HG03378 (cell line): Measurements from ENCODE around the gene GIT2.
"Not testable (repeated sequence)": the region's sequence is repeated elsewhere in the genome, so short reads cannot be mapped to it uniquely, and the experiment has no call there.

Experiments
- ATAC-seq: cut with Tn5 transposase; IDR thresholded peaks from one replicate; pipeline ENCODE4 v1.9.1; 2021; ENCODE audit warnings: mild to moderate bottlenecking, moderate library complexity; ENCODE audit not compliant: unreplicated experiment

The GIT2 gene

DNA sequence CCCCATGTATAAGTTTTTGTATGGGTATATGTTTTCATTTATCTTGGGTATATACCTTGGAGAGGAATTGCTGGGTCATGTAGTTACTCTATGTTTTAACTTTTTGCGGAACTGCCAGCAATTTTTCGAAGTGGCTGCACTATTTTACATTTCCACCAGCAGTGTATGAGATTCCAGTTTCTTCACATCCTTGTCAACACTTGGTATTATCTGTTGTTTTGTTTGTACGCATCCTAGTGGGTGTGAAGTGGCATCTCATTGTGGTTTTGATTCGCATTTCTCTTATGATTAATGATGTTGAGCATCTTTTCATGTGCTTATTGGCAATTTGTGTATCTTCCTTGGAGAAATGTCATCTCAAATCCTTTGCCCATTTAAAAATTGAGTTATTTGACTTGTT, 9.9 kb upstream of the GIT2 start:
- ATAC-seq: no peak

DNA sequence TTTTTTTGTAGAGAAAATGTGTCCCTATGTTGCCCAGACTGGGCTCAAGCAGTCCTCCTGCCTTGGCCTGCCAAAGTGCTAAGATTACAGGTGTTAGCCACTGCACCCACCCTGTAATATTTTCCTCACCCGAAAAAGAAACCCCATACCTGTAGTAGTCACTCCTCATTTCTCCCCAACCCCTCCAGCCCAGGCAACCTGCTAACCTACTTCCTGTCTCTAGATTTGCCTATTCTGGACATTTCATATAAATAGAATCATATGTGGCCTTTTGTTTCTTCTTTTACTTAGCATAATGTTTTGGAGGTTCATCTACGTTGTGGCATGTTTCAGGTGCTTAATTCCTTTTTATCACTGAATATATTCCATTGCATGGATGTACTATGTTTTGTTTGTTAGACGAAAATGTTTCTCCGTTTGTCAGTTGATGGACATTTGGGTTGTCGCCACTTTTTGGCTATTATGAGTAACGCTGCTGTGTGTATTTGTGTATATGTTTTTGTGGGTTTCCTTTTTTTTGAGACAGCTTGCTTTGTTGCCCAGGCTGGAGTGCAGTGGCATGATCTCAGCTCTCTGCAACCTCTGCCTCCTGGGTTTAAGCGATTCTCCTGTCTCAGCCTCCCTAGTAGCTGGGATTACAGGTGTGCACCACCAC, 9.3 kb upstream of the GIT2 start:
- peak; percentile 46 for ATAC-seq

DNA sequence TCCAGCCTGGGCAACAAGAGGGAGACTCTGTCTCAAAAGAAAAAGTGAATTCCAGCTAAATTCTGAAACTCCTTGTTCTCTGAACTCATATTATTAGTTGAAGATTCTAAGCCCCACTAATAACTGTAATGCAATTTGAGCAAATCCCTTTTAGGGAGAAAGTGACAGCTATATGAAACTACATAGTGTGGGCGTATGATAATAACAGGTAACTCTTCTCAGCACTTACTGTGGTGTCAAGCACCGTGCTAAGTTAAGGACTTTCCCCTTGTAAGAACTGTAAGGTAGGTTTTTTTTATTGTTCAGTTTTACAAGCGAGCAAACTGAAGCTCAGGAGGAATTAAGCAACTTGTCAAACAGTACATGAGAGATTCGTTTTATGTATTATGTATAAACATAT, 8.4 kb upstream of the GIT2 start:
- ATAC-seq: peak; percentile 57

DNA sequence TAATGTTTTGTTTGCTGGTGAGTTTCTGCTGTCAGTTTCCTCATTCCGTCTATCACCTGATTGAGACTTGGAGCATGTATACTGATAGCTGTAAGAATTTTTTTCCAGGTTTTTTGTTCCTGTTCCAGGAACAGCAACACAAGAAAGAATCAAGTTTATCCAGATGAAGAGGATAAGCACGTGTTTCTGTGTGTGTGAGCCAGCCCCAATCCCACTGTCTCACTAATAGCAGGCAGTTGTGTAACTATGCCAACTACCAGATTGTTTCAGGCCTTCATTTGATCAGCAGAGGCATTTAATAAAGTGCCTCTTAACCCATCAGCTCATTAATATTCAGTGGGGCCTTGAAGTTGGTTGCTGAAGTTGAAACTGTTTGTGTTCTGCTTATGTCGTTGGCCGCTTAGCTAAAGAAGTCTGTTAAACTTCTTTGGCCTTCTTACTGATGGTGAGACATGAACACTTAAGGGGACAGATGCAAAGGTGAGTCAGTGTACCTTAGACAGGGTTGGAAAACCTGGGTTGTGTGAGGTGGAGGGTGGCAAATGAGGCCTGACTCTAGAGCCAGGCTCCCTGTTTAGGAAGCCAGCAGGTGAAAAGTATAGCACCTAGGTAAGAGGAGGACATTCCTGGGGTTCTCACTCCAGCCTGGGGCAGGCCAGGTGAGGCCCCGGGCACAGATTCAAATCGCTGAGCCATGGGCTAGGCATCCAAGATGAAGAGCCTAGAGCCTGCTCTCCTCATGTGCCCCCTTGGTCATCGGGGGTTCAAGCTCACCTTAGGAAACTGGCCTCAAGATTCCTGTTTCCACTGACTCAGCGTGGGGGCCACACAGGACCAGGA, 6.7 kb upstream of the GIT2 start:
- ATAC-seq: no peak

DNA sequence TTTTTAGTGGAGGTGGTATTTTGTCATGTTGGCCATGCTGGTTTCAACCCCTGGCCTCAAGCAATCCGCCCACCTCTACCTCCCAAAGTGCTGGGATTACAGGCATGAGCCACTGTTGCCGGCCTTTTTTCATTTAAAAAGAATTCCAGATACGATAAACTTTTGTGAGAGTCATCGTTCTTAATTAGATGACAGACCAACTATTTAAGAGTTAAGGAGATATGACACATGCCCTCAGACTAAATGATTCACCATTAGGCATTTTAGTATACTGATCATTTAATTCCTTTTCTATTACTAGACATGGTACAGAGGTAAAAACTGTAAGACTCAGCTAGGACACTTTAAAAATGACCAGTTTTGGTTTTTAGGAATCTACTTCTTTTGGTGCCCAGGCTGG, 5.4 kb upstream of the GIT2 start:
- no peak for ATAC-seq

DNA sequence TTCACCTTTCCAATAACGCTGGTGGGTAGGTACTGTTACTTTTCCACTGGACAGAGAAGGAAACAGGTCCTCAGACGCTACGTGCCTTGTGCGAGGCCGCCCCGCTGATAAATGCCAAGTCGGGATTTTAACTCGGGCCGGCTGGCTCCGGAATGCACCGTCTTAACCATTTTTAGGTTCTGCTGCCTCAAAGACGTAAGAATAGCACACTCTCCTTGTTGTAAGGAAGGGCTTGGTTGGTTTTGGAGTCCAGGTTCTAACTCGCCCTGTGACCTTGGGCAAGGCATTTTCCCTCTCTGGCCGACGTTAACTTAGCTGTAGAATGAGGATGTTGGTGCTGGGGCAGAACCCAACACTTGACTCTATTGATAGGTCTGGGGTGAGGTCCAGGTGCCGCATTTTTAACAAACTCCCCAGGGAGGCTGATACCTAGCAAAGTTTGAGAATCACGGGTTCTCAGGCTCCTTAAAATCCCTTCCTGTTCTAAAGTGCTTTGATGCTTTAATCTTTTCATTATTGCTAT, 3.9 kb upstream of the GIT2 start:
- no peak for ATAC-seq

DNA sequence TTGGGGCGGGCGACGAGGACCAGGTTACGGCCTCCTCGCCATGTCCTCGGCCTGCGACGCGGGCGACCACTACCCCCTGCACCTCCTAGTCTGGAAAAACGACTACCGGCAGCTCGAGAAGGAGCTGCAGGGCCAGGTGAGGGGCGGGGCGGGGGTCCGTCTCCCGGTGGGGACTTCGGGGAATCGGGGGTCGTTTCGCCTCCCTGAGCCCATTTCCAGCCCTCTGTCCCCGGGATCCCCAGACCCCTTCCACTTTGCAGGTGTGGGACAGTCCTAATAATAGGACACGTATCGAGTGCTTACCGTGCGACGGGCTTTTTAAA, 3.4 kb upstream of the GIT2 start:
- ATAC-seq: no peak

DNA sequence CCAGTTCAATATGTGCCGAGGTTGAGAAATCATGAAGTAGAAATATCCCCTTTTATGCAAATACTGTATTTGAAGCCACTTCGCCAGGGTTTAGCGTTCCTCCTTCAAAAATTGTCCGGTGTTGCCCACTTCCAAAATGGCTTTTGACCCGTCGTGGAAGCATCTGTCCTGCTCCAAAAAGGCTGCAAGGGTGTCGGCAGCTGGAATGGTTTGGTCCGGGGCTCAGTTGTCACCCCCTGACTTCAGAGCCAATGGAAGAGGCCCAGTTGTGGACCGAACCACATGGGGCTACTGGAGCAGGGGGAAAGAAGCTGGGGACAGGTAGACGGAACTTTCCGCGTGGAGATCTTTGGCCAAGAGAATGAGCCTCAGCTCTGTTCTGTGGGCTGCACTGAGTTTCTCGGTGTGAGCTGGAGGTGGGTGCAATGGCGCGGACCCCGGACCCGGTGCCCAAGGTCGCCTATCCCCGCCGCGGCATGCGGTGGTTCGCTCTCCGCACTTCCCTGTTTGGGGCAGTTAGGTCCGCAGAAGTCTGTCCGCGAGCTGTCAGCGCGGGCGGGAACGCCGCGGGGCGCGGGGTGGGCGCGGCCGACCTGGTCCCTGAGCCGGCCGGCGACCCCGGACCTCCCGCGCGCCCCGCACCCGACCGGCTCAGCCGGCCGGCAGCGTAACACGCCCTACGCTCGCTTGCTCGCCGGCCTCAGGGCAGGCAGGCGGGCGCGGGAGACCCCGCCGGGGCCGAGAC, 2.9 kb upstream of the GIT2 start, which contains the start of gene ANKRD13A:
ANKRD13A (plus strand) TSS at position 527 of the 745 bp plus-strand sequence. CDS start 259 bp downstream, outside the sequence.
- ATAC-seq: peak; percentile 44

DNA sequence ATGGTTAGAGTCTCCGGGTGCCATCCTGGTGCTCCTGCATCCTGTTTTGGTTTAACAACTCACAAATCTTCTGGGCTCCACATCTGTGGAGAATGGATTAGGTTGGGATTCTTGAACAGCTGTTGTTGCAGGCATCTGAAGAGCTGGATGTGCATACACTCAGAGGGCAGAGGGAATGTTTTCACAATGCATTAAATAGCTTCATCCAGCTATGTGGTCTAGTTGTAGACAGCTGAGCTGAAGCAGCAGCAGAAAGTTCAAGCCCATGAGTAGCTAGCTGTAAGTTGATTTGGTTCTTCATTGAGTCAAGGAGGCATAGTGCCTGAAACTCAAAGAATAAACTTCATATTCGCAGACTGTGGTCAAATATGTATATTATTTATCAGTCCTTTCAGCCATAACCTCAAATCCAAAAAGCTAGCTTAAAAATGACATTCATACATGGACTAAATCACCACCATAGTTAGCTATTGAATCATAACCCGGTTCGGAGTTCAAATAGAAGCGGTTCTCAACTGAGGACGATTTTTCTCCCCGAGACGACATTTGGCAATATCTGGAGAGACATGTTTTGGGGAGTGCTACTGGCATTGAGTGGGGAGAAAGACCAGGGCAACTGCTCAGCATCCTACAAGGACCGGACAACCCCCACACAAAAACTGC, 2.2 kb upstream of the GIT2 start:
- no peak for ATAC-seq

DNA sequence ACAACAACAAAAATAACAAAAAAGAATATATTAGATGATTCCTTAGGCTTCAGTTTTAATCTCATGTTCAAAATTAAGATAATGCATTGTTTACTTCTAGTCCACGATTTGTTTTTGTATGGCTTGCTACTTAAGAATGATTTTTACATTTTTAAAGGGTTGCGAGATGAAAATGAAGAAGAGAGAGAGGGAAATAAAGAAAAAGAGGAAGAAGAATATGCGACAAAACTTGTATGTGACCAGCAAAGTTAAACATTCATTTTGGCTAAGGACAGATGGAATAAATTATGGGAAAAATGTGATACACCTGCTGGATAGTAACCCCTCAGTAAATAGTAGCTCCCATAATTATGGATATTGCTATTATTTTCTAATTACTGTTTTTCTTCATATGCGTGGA, 1.2 kb upstream of the GIT2 start:
- ATAC-seq: no peak

DNA sequence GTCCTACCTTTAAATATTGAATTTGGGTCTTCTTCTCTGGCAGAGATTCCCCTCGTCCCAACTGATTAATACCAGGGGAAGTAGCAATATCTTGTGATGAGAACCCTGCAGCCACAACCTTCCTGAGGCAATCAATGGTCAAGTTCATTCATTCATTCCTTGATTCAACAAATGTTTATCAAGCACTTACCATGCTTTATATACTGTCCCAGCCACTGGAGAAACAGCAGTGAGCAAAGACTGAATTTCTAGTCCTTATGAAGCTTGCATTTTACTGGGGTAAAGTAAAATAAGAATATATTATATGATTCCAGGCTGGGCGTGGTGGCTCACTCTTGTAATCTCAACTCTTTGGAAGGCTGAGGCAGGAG, 300 bp upstream of the GIT2 start:
- ATAC-seq: no peak

DNA sequence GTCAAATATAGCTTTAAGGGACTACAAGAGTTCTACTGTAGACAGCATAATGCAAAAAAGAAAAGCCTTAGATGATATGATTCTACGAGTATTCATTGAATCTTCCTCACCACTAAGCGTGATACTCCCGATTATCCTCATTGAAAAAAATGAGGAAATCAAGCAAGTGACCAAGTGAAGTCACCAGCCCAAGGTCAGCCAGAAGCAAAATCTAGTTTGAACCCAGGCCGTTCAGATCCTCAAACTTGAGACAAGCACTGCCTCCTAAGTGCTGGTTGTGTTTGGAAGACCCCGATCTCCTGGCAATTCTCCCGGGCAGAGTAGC, 845 bp downstream of the GIT2 start:
- no peak for ATAC-seq

DNA sequence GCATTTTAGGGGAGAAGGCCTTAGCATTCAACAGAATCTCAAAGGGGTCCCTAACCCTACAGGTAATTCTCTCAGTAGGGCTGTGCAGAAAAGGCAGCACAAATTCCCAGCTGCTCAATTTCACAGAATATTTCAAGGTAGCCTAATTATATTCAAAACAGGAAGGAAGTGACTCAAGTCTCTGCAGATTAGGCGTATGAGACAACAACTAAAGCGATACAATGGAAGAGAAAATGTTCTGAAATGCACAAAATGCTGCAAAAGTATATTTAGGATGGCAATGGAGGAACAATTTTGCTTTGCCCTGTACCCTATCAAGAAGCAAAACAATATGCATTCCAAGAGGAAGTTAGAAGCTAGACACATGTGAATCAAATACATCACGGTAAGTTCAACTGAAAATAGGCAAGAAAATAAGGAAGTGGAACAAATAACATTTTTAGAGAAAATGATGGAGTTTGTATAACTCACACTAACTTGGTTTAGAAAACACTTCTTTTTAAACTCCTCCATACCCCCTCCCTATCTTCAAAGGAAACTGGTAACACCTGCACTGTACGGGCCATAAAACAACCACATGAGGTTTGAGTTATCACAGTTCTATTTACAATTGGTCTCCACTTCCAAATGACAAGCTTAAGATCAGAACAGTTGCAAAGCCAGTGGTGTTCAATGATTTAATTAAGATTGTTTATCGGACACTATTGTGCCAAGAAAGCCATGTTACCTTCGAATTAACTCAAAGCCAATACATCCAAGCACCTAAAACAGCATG, 1.6 kb downstream of the GIT2 start:
- ATAC-seq: no peak

DNA sequence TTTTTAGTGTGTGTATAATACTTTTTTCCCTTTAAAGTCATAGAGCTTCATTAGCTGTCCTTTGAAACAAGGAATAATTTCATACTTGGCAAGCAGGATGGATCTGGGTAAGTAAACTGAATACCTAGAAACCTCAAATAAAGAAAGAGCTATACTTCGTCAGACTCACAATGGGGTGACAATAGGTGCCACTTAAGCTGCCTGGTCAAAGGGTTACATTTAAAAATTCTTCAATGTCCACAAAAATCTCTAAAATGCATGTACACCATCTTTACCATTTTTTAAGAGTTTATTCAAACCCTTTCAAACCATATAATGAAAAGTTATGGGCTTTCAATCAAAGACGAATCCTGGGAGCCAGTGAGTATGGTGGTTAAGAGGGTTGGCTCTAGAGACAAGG, 3.1 kb downstream of the GIT2 start:
- ATAC-seq: no peak

DNA sequence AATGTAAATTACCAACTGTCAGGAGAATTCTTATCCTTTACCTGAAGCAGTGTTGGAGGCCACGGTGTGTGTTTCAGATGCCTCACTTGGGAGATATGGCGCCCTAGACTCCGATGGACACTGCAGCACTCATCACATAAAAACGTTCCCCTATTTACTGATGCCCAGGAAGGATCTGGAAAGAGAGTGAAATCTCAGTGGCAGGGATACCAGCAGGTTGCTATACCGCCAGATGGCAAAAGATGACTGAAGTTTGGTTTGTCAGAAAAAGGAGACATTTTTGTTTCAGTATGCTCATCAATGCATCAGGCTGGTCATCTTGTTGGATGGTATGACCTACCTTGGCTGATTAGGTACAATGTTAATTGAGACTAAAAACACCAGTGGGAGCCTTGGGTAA, 4.6 kb downstream of the GIT2 start:
- ATAC-seq: no peak

DNA sequence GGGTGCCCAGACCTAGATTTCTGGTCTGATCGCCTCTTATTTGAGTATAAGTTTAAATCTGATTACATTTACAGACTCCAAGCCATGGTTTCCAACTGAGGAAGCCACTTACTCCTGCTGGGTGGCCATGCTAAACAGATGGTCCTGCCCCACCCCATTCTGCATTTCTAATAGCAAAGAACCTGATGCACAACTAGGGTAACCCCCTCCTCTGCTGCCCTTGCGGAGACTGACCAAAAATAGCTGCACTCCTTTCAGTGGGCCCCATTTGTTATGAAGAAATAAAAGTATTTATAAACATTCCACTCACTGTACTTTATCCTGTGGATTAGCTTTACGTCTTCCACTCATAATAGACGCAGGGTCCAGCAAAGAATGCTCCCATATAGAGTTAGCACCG, 6.8 kb downstream of the GIT2 start:
- ATAC-seq: no peak

DNA sequence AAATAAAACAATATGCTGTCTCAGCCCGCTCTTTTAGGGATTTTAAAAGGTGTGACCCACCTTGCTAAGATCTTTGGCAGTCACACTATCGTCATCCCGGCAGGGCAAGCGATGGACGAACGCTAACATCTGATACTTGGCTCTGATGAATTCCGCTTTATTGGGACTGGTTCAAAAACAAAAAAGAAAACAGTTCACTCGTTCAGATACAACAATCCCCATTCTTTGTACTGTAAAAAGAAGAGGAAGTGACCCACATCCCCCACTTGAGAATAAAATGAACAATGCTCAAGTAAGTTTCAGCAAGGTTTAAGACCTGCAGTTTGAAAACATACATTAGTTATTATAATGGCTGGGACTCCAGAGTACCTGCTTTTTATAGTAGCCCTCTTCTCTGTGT, 7.3 kb downstream of the GIT2 start:
- no peak for ATAC-seq

DNA sequence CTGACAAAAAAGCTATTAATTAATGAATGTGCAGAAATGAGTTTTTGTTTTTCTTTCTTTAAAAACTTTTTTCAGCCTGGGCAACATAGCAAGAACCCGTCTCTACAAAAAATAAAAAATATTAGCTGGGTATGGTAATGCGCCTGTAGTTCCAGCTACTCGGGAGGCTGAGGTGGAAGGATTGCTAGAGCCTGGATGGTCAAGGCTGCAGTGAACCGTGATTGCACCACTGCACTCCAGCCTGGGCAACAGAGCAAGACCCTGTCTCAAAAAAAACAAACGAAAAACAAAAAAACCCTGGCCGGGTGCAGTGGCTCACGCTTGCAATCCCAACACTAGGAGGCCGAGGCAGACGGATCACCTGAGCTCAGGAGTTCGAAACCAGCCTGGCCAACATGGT, 7.9 kb downstream of the GIT2 start:
- ATAC-seq: no peak

DNA sequence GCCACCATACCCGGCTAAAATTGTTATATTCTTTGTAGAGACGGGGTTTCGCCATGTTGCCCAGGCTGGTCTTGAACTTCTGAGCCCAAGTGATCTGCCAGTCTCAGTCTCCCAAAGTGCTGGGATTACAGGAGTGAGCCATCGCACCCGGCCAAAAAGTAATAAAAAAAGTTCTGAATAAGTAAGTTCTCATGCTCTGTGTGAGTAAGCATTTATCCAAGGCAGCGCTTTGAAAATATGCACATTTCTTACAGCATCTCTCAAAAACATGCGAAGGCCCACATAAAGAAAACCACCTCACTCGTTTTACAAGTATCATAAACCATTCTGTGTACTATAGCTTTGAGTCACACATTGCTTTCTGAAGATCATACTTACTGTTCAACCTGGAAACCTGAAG, 8.6 kb downstream of the GIT2 start:
- no peak for ATAC-seq

DNA sequence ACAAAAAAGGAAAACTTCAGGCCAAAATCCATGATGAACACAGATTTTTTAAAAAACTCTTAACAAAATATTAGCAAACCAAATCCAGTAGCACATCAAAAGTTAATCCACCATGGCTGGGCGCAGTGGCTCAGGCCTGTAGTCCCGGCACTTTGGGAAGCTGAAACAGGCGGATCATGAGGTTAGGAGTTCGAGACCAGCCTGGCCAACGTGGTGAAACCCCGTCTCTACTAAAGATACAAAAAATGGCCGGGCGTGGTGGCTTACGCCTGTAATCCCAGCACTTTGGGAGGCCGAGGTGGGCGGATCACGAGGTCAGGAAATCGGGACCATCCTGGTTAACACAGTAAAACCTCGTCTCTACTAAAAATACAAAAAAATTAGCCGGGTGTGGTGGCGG, 9.9 kb downstream of the GIT2 start:
- ATAC-seq: not testable (repeated sequence)
